NCI-H748 (cell line): ENCODE measurements around the gene FN3KRP.

Experiments
- DNase-seq: peaks from one replicate; lab custom pipeline; 2025; ENCODE audit not compliant: unreplicated experiment; lab: John Stamatoyannopoulos, UW

Gene FN3KRP

DNA sequence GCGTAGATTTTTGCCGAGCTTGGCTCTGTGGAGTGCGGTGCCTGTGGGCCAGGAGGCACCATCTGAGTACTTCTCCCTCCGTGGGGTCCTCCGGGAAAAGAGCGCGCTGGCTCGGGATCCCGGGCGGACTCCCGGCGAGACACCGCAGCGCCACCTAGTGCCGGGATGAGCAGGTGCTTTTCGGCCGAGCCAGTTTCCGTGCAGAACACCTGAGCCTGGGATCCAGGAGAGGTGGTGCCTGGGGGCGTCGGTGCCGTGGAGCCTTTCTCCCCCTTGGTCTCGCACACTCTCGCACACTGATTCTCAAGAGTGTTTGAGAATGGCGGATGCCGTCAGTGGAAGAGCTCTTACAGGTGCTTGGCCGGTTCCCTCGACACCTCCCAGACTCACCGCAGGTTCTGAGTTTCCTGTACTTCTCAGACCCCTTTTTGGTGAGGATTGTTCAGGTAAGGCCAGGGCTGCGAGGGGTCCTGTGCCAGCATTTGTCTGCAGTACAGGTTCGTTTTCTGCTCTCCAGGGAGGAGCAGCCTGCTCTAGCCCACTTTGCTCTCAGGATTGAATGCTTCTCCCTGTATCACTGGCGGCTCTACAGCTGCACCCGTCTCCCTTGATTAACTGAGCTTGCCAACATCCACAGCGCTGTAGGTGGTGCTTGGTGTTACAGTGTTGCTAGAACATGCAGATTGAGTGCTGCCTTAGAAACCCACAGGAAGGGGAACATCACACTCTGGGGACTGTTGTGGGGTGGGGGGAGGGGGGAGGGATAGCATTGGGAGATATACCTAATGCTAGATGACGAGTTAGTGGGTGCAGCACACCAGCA is 58.7 kb downstream of the FN3KRP start:
- peak; percentile 67 for DNase-seq

DNA sequence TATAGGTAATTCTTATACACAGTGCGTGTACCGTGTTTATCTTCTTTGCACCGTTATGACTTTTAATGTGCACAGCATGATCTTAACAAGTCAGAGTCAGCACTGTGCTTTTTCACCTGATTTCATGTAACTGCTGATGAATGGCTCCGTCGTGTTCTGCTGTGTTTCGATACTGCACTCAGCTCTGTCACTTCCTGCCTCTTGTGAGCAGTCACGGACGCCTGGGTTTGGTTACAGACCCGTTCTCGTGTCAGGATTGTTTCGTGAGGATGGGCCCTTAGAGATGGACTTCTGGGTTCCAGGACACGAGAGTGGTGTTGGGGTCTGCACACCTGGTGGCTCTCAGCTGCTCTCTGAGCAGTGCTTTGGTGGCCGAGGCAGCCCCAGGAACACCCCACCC is 59.9 kb downstream of the FN3KRP start:
- DNase-seq: no peak
